ENCODE measurements around the gene DLGAP1.
A peak's percentile ranks its signal among the peaks of the same experiment; 100 is the strongest.

DLGAP1 gene

DNA sequence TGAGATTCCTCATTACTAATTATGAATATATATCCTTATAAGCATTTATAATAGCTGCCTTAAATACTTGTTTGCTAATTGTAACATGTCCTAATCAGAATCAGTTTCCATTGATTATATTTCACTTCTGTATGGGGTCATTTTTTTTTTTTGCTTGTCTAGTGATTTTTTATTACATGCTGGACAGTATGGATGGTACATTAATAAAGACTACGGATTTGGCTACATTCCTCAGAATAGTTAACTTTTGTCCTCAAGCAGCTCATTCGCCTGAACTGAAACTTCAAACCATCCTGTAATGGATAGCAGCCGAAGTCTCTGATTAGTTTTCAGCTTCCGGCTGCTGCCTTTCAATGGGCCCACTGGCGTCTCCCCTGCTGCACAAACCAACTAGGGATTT, 993.4 kb downstream of the DLGAP1 start:
- no peak for DNase-seq (ENCODE audit: low spot score)
- TF ChIP-seq, protein P1, sequence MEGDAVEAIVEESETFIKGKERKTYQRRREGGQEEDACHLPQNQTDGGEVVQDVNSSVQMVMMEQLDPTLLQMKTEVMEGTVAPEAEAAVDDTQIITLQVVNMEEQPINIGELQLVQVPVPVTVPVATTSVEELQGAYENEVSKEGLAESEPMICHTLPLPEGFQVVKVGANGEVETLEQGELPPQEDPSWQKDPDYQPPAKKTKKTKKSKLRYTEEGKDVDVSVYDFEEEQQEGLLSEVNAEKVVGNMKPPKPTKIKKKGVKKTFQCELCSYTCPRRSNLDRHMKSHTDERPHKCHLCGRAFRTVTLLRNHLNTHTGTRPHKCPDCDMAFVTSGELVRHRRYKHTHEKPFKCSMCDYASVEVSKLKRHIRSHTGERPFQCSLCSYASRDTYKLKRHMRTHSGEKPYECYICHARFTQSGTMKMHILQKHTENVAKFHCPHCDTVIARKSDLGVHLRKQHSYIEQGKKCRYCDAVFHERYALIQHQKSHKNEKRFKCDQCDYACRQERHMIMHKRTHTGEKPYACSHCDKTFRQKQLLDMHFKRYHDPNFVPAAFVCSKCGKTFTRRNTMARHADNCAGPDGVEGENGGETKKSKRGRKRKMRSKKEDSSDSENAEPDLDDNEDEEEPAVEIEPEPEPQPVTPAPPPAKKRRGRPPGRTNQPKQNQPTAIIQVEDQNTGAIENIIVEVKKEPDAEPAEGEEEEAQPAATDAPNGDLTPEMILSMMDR (IDR thresholded peaks at IDR 0.05; ENCODE audit: extremely low read depth, insufficient read depth, missing control alignments): no peak
- in situ Hi-C loops (cut with MboI; ENCODE audit: low pct_unique_long_range_greater_than_20kb, low sequenced_read_pairs, unreplicated experiment): loop anchor here (25.0 kb wide), 1 partner anchor 126 kb away; no protein-coding TSS in a partner anchor

DNA sequence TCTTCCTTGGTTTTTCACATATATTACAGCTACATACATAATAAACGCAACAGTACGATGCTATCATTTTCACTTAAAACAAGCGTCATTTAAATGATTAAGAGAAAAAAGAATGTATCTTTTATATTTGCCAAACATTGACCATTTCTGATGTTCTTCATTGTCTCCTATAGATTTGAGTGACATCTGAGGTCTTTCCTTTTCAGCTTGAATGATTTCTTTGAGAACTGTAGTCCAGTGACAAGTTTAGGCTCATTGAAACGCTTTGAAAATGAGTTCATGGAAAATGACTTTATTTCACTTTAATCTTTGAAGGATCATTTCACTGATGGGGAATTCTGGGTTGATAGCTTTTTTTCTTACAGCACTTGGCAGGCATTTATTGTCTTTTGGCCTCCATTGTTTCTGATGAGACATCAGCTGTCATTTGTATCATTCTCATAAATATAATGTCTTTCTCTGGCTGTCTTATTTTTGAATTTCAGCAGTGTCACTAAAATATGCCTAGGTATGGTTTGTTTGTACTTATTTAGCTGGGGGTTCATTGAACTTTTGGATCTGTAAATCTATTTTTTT, 994.2 kb downstream of the DLGAP1 start:
- in situ Hi-C loops (cut with MboI; ENCODE audit: low pct_unique_long_range_greater_than_20kb, low sequenced_read_pairs, unreplicated experiment): loop anchor here (25.0 kb wide), 1 partner anchor 126 kb away; no protein-coding TSS in a partner anchor
- no peak for DNase-seq (ENCODE audit: low spot score)
- TF ChIP-seq, protein P1 (IDR thresholded peaks at IDR 0.05; ENCODE audit: extremely low read depth, insufficient read depth, missing control alignments): no peak

DNA sequence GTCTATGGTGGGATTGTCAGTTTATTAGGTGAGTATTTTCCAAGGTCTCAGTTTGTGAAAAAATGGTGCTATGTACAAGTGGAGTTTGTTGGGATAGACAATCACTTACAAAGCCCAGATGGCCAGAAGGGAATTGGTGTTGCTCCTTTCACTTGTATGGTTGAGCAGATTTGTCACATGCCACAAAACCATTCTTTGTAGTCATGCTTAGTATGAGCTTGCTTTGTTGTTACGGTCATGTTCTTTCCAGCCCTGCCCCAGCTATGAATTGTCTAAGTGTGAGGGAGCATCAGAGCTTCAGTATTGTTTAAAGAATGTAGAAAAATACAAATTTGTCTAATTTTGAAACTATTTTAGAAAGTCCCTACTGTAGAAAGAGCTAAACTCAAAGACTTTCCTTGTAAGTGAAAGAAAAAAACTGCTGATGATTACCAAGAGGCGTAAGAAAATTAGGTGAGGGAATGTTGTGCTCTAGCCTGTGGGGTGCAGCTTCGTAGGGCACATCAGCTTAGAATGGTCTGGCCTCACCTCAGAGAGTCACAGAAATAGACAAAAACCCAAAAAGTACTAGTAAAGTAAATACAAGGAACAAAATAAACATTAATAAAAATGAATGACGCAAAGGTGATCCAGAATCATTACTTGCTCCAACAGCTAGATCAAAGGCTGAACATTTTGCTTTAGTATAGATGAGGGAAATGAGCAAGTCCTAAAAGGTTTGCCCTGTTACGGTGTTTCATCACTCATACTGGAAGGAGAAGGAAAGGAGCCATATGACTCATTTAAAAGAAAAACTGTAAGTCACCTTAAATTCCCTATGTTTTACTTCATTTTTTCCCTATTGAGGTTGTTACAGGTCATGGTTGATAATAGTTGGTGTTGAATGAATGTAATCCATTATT, 995.9 kb downstream of the DLGAP1 start:
- TF ChIP-seq, protein P1 (IDR thresholded peaks at IDR 0.05; ENCODE audit: extremely low read depth, insufficient read depth, missing control alignments): no peak
- in situ Hi-C loops (cut with MboI; ENCODE audit: low pct_unique_long_range_greater_than_20kb, low sequenced_read_pairs, unreplicated experiment): loop anchor here (10.0 to 25.0 kb wide), 2 partner anchors 128 to 174 kb away; no protein-coding TSS in a partner anchor
- DNase-seq (ENCODE audit: low spot score): peak; percentile 35

DNA sequence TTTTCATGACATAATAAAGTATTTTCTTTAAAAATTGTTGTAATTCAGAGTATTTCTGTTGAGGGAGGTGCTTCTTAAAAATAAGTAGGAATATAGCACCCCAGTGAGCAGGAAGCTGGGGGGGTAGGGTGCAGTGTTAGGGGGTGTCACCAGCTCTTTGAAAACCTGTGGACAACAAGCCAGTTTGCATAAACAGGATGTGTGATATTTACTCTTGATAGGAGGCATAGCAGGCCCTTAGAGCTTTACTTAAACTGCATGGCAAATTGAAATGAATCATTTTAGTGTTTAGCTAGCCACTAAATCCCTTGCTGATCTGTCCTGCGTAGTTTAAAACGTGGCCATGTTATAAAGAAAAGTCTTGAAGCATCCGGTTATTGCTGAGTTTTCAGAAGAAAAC, 996.7 kb downstream of the DLGAP1 start:
- in situ Hi-C loops (cut with MboI; ENCODE audit: low pct_unique_long_range_greater_than_20kb, low sequenced_read_pairs, unreplicated experiment): loop anchor here (10.0 to 25.0 kb wide), 2 partner anchors 129 to 174 kb away; no protein-coding TSS in a partner anchor
- TF ChIP-seq, protein P1 (IDR thresholded peaks at IDR 0.05; ENCODE audit: extremely low read depth, insufficient read depth, missing control alignments): no peak
- DNase-seq (ENCODE audit: low spot score): no peak

DNA sequence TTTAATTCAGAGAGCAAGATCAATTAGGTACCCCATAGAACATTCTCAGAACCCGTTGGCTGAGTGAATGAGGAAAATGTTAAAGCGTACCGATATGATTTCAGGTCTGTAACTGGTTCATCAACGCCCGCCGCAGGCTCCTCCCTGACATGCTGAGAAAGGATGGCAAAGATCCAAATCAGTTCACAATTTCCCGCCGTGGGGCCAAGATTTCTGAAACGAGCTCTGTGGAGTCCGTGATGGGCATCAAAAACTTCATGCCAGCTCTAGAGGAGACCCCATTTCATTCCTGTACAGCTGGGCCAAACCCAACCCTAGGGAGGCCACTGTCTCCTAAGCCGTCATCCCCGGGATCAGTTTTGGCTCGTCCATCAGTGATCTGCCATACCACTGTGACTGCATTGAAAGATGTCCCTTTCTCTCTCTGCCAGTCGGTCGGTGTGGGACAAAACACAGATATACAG, 997.8 kb downstream of the DLGAP1 start:
- TF ChIP-seq, protein P1 (IDR thresholded peaks at IDR 0.05; ENCODE audit: extremely low read depth, insufficient read depth, missing control alignments): no peak
- DNase-seq (ENCODE audit: low spot score): no peak
- in situ Hi-C loops (cut with MboI; ENCODE audit: low pct_unique_long_range_greater_than_20kb, low sequenced_read_pairs, unreplicated experiment): loop anchor here (10.0 to 25.0 kb wide), 2 partner anchors 130 to 172 kb away; no protein-coding TSS in a partner anchor

DNA sequence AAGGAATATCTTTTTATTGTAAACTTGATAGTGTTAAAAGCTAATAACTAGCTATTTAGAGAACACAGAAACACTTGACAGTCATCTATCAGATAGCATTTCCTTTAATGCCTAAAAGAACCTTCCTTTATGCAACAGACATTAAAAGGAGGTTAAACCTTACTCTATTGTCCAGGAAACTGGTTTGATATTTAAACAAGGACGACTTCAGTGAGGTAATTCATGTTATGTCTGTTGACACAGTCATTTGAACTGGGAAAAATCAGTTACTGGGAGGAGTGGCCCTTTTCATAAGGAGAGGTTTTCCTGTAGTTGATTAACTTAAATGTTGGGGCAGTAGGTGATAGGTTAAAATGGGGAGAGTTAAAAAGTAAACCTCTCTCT, 998.4 kb downstream of the DLGAP1 start:
- TF ChIP-seq, protein P1 (IDR thresholded peaks at IDR 0.05; ENCODE audit: extremely low read depth, insufficient read depth, missing control alignments): no peak
- in situ Hi-C loops (cut with MboI; ENCODE audit: low pct_unique_long_range_greater_than_20kb, low sequenced_read_pairs, unreplicated experiment): loop anchor here (10.0 to 25.0 kb wide), 2 partner anchors 131 to 172 kb away; no protein-coding TSS in a partner anchor
- no peak for DNase-seq (ENCODE audit: low spot score)

Measured in GM13977 (cell line).